Glutamatergic neuron (in vitro differentiated cells): ENCODE measurements around the gene EXT2. TPM values are rescaled to one million over a fixed set of nuclear protein-coding genes. Genes with fewer than 3 reads are reported as not detected.

Source experiments
- DNase-seq: peaks from one replicate; pipeline ENCODE4 v3.0.0; 2022
- H3K27ac Mint-ChIP-seq: one replicate; pipeline ENCODE4 v1.8.0; 2020; ENCODE audit warnings: mild to moderate bottlenecking, mixed read lengths, inconsistent platforms; ENCODE audit not compliant: unreplicated experiment
- H3K27me3 Mint-ChIP-seq: one replicate; pipeline ENCODE4 v1.8.0; 2020; ENCODE audit warnings: mild to moderate bottlenecking, moderate library complexity, mixed read lengths, inconsistent platforms; ENCODE audit not compliant: unreplicated experiment
- H3K36me3 Mint-ChIP-seq: one replicate; pipeline ENCODE4 v1.8.0; 2020; ENCODE audit warnings: mild to moderate bottlenecking, mixed read lengths, inconsistent platforms; ENCODE audit not compliant: unreplicated experiment
- H3K4me1 Mint-ChIP-seq: one replicate; pipeline ENCODE4 v1.8.0; 2020; ENCODE audit warnings: mild to moderate bottlenecking, low read depth, mixed read lengths, inconsistent platforms; ENCODE audit not compliant: unreplicated experiment
- H3K4me3 Mint-ChIP-seq: one replicate; pipeline ENCODE4 v1.8.0; 2020; ENCODE audit warnings: mild to moderate bottlenecking, mixed read lengths, inconsistent platforms; ENCODE audit not compliant: unreplicated experiment
- H3K9me3 Mint-ChIP-seq: one replicate; pipeline ENCODE4 v1.8.0; 2020; ENCODE audit warnings: mild to moderate bottlenecking, moderate library complexity, mixed read lengths, inconsistent platforms; ENCODE audit not compliant: unreplicated experiment
- CTCF ChIP-seq: fragments of 200-600 bp; sonication (generic); IDR thresholded peaks from one replicate; pipeline ENCODE4 v1.5.0; 2021; ENCODE audit not compliant: partially characterized antibody, unreplicated experiment
- total RNA-seq: library from RNA; stranded (reverse); fragmentation: NEBNext Ultra II Directional; extraction: Animal tissue kit (Norgen Biotek cat#: 25700); gene quantifications from one replicate; pipeline ENCODE4 v1.2.1, GENCODE V29; 2021; ENCODE audit not compliant: unreplicated experiment

Gene EXT2
- total RNA-seq, 1 donor from 2014 or later: 46.3 TPM

- DNase-seq: no peak
- H3K27ac Mint-ChIP-seq: peak overlapping the region; percentile 87
- H3K4me3 Mint-ChIP-seq: peak overlapping the region; percentile 87
- H3K36me3 Mint-ChIP-seq: no peaks in the 10 kb centered on the region
- H3K9me3 Mint-ChIP-seq: peaks cover 3% of the 10 kb centered on the region
- TF ChIP-seq CTCF: no peak
- peaks cover 31% of the 10 kb centered on the region for H3K4me1 Mint-ChIP-seq
- peaks cover 7% of the 10 kb centered on the region for H3K27me3 Mint-ChIP-seq
Observed at GRCh38 chr11:44066732-44067141, 28.7 kb upstream of the EXT2 start.

- Mint-ChIP-seq H3K4me1 (peaks cover 28% of the 10 kb centered on the region), H3K4me3 (peak overlapping the region; percentile 87), H3K27me3 (peaks cover 7% of the 10 kb centered on the region), H3K27ac (peak overlapping the region; percentile 87), H3K36me3 (no peaks in the 10 kb centered on the region), H3K9me3 (peaks cover 3% of the 10 kb centered on the region)
- TF ChIP-seq CTCF: no peak
- no peak for DNase-seq
Observed at GRCh38 chr11:44067266-44067665, 28.2 kb upstream of the EXT2 start.

DNA sequence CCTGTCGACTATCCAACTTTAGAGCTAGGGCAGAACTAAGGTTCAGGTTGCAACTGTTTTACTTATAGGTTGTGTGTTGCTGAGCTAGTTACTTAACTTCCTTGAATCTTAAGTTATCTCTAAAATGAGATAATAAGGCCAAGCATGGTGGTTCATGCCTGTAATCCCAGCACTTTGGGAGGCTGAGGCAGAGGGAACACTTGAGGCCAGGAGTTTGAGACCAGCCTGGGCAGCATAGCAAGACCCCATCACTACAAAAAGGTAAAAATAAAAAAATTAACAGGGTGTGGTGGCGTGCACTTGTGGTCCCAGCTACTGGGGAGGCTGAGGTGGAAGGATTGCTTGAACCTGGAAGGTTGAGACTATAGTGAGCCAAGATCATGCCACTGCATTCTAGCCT lies 27.3 kb upstream of the EXT2 start:
- Mint-ChIP-seq H3K4me3 (no peak overlapping the region), H3K9me3 (peaks cover 3% of the 10 kb centered on the region), H3K27ac (no peak overlapping the region), H3K36me3 (no peaks in the 10 kb centered on the region), H3K4me1 (peaks cover 19% of the 10 kb centered on the region), H3K27me3 (peaks cover 5% of the 10 kb centered on the region)
- no peak for DNase-seq
- TF ChIP-seq CTCF: no peak

DNA sequence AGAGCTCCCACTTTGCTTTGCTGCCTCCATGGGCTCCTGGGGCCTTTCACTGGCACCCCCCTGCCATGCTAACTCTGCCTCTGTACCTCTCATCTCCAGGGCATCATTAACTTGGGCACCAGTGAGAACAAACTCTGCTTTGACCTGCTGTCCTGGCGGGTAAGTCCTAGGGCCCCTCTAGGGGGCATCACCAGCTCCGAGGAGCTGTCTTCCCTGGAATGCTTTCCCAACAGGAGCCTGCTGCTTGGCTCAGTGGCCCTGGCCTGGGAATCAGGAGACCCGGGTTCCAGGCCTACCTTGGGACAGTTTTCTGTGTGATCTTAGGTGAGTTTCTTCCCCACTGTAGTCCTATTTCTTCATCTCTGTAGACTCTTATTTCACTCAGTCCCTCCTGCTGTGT lies 24.3 kb upstream of the EXT2 start:
- Mint-ChIP-seq H3K4me3 (no peak overlapping the region), H3K4me1 (peaks cover 2% of the 10 kb centered on the region), H3K27ac (no peak overlapping the region), H3K9me3 (peaks cover 3% of the 10 kb centered on the region), H3K36me3 (no peaks in the 10 kb centered on the region), H3K27me3 (peaks cover 3% of the 10 kb centered on the region)
- DNase-seq: no peak
- no peak for TF ChIP-seq CTCF

DNA sequence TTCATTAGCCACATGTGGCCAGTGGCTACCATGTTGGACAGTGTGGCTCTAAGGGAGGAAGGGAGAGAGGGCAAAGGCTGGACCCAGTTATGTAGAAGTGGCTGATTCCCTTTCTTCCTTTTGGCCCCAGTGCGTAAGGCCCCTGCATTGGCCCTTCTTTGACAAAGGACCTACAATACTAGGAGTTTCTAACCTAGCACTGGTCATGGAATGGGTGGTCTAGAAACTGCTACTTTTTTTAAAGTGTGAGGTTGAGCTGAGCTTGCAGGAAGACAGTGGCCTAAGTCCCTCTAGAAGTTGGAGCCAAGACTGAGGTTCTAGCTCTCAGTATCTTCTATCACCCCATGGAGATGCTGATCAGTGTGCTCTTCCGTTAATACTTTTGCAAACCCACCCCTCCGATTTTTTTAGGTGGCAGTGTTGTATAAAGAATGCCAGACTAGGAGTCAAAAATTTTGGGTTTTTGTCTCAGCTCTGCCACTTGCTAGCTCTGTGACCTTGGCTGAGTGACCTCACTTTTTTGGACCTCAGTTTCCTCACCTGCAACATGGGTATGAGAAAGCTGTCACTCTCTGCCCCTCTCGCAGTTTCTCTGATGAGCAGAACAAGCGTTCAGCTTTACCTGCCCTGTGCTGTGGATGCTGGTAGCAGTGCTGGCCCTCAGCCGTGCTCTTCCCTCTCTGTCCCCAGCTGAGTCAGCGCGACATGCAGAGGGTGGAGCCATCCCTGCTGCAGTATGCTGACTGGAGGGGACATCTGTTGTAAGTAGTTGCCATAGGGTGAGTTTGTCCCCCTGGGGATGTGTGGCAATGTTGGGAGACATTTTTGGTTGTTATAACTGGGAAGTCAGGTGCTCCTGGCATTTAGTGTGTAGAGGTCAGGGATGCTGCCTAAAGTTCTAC lies 22.5 kb upstream of the EXT2 start:
- H3K4me1 Mint-ChIP-seq: peaks cover 2% of the 10 kb centered on the region
- peaks cover 9% of the 10 kb centered on the region for H3K36me3 Mint-ChIP-seq
- H3K27ac Mint-ChIP-seq: no peak overlapping the region
- H3K4me3 Mint-ChIP-seq: no peak overlapping the region
- peaks cover 7% of the 10 kb centered on the region for H3K27me3 Mint-ChIP-seq
- TF ChIP-seq CTCF: no peak
- H3K9me3 Mint-ChIP-seq: no peaks in the 10 kb centered on the region
- DNase-seq: no peak
